HG03045 (cell line): ENCODE results near the gene DCAF11.
A peak's percentile ranks its signal among the peaks of the same experiment; 100 is the strongest.

ENCODE experiments used
- ATAC-seq: cut with Tn5 transposase; IDR thresholded peaks from one replicate; pipeline ENCODE4 v1.9.1; 2021; ENCODE audit warnings: mild to moderate bottlenecking, moderate library complexity; ENCODE audit not compliant: unreplicated experiment

The DCAF11 gene

DNA sequence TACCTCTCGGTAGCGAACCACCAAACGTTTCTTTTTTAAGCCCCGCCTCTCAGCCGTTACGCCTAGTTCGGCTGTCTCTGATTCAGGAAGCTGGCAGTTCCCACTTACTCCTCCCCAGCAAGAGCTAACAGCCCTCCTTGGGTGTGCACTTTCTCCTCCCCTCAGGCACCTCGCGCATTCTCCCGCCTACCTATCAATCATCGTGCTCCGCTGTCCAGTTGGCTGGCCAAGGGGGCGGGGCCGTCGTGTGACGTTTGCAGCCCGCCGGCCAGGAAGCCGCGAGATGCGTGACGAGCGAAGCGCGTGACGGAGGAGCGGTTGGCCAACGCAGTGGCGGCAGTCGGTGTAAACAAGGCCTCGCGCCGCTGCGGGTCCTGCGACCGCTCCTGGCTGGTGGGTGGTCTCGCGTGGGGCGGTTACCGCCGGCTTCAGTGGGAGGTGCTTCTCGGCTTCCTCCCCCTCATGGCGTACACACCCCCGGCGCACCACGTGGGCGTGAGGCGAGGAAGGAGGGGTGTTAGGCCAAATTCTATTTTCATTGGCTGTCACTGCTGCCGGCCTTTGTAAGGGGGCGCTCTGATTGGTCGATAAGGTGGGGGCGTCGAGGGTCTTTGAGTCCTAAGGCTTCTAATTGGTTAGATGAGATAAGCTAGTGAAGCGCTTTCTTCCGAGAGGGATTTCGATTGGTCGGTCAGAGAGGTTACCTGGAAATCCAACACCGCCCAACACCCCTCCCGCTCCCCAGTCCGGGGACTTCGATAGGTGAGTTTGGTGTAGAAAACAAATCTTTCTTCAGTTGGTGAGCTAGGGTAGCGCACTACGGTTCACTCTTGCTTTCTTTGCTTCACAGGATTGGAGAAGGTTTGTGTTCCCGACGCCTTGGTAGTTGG, at the start of gene DCAF11, which contains the start of gene NRL:
TSS of gene DCAF11 (plus strand) at position 246 of the 890 bp plus-strand sequence. CDS start 818 bp downstream, outside the sequence.
TSS of gene NRL (minus strand) at position 418 of the 890 bp plus-strand sequence. CDS start 32,101 bp downstream, outside the sequence.
- peak; percentile 84 for ATAC-seq

DNA sequence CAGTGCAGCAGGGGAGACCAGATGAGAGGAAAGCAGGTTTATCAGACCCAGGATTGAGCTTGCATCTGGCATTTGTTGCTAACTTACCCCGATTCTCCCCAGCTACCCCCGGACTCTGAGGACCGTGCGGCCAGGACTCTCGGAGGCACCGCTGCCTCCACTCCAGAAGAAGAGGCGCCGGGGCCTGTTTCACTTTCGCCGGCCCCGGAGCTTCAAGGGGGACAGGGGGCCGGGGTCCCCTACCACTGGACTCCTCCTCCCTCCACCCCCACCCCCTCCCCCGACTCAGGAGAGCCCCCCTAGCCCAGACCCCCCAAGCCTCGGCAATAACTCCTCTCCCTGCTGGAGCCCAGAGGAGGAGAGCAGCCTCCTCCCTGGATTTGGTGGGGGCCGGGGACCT, 49.7 kb upstream of the DCAF11 start:
- no peak for ATAC-seq

DNA sequence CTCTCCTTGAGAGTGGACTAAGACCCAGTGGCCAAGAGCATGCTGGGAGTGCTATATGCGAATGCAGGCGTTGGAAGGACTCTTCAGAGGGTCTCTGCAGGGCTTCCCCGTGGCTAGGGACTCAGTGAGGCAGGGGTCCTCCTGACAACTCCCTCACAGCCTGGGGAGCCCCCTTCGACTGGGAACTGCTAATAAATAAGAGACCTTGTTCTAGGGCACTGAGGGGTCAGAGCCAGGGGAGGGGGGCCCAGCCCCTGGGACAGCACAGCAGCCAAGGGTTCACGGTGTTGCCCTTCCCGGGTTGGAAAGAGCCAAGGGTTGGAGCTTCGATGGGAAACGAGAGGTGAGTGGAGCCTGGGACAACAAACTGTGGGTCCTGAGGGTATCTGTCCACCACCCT, 49.2 kb upstream of the DCAF11 start:
- no peak for ATAC-seq

DNA sequence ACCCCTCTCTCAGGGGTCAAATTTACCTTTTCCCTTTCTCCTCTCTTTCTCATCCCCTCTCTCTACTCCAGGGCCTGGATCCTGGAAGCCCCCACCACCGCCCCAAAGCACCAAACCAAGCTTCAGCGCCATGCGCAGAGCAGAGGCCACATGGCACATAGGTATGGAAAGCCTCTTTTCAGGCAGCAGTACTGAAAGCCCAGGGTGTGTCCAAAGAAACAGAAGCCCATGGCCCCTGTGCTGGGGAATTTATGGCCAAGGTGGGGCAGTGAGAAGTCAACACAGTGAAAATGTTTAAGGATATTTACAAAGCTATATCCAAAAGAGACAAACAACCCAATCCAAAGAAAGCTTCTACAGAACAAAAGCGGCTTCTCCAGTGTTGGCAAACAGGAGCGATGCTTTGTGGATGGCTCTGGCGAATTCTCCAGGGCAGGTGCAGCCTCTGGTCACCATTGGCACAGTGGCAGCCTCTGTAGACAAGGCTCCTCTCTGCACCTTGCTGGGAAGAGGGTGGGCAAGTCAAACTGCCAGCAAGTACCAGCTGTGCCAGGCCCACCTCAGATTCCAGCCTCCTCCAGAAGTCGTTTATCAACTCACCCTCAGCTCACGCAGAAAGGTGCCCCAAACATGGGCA, 48.0 kb upstream of the DCAF11 start:
- ATAC-seq, result no peak

DNA sequence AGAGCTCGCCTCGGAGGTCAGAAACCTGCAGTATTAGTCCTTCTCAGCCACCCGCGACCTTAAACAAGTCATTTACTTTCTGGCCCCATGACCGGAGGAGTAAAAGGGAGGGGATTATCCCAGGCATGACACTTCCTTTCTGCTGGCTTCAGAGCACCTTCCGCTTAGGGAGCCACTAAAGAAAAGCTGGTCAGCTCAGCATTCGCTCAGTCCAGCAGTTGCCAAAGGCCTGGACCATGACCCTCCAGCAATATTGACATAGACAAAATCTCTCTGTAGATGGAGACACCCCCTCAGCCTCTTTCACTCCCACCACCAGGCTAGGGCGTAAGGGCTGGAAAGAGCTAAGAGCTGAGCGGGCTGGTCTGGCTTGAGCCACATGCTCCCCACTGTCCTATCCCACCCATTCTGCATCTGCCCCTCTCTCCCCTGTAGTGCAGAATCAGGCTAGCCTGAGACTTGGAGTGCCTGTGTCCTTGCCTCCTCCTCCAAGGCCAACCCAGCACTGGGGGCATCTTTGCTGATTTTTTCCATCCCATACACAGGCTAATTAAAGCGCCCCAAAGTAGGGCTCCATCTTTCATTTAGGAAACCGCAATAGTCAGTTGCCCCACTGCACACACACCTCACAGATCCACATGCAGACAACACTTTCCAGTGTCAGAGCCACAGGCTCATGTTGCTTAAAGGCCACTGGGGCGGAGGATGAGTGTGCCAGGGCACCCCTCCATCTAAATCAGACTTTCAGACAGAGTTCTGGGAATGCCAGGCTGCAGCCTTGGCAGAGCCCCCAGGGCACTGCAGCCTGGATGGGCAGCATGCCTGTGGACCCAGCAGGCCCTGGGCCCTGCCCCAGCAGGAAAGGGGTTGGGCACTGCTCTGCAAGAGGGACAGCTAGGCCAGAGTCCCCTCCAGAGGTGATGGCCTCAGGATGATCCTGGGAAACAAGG, 47.2 kb upstream of the DCAF11 start:
- ATAC-seq, result no peak

DNA sequence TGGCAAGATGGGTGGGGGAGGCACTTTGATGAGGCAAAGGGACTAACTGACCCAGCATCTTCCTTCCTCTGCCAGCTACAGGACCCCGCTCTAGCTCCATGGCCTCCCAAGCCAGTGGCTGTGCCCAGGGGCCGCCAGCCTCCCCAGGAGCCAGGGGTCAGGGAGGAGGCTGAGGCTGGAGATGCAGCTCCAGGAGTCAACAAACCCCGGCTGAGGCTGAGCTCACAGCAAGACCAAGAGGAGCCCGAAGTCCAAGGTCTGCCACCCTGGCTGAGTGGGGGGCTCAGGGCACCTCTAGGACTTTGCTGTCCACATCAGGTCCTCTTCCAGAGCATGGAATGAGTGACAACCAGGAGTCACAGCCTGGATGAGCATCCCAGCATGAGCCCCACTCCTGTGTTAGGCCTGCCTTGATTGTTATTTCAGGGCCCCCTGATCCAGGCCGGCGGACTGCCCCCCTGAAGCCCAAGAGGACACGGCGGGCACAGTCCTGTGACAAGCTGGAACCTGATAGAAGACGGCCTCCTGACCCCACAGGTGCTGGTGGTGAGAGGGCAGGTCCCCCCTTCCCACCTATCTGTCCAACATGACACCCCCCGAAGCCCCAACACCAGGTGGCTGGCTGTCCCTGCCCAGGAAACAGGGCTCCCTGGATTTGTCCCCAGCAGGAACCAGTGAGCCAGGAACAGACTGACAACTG, 45.7 kb upstream of the DCAF11 start:
- ATAC-seq, result no peak

DNA sequence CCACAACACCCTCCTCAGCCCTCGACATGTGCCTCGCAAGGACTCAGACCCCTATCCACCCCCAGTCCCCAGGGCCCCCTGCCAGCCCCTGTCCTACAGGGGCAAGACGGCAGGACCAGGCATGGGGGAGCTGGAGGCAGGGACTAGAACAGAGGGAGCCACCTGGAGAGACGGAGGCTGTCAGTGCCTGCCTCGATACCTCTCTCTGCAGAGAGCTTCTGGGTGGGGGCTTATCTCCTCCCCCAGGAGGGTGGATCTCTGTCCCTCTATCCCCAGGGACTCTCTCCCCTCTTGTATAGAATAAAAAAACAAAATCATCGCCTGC, 45.2 kb upstream of the DCAF11 start:
- no peak for ATAC-seq

DNA sequence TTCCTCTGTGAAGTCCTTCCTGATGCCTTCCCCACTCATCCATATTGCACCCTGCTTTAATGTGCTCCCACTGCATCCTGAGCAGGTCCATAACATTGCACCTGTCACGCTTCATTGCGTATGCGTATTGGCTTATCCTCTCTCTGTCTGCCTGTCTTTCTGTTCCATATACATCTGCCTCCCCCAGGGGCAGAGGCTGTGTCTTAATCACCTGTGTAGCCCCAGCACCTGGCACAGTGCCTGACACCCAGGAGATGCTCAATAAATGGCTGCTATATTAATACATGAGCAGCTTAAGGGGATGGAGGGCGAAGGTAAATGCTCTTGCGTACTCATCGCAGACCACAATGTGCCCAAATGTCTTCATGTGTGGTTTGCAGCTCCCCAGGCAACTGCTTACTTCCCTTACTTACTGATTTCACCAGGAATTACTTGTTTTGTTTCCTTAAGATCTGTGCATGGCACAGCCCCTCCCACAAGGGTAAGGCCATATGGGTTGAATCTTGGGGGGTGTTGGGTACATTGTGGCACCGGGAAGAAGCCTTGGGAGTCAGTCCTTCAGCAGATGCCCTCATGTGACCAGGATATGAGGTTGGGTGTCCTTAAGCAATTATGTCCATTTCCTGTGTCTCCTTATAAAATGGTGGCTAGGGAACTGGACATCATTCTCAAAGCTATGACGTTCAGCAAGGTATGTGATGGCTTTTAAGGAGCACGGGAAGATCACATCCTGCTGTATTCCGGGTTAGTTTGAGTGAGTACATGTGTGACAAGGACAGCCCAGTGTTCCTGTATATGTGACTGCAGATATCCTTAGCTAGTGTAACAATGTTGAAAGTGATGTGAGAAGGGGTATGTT, 44.1 kb upstream of the DCAF11 start:
- no peak for ATAC-seq

DNA sequence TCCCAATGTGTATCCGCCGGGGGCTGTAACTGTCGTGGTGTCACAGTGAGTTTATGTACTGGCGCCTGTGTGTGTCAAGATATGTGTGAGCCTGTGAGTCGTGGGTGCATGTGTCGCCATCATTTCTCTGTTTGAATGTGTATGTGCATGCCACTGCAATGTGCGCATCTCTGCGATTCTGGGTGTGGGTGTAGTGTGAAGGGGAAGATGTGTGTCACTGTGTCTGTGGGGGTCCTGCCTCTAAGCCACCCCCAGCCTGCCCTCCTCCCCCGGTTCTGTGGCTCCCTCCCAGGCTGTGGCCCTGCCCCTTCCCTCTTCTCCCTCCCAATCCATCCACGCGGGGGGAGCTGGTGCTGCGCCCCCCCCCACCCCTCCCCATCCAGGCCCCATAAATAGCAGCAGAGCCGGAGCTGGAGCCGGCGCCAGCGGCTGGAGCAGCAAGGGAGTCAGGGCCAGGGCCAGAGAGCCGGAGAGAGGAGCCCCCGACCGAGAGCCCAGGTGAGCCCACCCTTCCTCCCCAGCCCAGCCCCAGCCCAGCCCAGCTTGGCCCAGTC, 43.4 kb upstream of the DCAF11 start, which contains the start of gene CPNE6:
TSS of gene CPNE6 (plus strand) at position 419 of the 554 bp plus-strand sequence. CDS start 1,375 bp downstream, outside the sequence.
- ATAC-seq, result no peak

DNA sequence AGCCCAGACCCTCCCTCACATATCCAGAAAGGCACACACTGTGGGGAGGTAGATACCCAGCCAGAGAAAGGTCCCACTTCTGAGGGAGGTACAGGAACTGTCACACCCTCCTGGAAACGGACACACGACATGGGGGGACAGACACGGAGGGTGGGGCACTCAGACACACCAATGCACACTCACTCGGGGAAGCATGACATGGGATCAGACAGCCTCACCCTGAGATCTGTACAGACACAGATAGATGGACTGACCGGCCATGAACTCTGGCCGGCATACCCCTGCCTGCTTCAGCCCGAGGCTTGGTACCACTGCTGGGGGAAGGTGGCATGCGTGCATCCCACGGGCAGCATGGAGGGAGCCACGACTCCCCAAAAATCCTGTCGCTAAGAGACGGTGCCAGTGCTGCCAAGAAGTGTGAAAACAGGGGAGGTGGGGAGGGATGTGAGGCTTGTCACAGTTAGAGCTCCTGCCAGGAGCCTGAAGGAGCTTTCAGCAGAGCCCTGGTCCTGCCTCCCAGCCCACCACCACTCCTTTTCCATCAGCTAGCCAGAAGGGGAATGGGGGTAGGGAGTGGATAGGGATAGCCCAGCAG, 42.6 kb upstream of the DCAF11 start:
- no peak for ATAC-seq

DNA sequence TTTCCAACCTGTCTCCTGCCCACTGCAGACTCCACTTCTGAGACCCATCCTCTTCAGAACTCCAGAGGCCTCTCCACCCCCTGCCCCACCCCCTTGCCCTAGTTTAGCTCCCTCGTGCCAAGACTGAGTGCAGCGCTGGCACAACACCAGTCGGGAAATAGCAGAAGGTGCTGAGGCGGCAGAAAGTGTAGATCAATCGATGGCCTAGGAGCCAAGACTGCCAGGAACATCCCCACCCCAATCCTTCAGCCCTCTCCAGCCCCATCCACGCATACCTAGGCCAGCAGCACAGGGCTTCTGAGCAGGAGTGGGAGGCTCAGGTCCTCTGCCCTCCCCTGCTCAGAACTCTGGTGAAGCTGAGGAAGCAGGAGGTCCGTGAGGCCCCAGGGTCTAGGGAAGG, 42.1 kb upstream of the DCAF11 start:
- ATAC-seq, result no peak

DNA sequence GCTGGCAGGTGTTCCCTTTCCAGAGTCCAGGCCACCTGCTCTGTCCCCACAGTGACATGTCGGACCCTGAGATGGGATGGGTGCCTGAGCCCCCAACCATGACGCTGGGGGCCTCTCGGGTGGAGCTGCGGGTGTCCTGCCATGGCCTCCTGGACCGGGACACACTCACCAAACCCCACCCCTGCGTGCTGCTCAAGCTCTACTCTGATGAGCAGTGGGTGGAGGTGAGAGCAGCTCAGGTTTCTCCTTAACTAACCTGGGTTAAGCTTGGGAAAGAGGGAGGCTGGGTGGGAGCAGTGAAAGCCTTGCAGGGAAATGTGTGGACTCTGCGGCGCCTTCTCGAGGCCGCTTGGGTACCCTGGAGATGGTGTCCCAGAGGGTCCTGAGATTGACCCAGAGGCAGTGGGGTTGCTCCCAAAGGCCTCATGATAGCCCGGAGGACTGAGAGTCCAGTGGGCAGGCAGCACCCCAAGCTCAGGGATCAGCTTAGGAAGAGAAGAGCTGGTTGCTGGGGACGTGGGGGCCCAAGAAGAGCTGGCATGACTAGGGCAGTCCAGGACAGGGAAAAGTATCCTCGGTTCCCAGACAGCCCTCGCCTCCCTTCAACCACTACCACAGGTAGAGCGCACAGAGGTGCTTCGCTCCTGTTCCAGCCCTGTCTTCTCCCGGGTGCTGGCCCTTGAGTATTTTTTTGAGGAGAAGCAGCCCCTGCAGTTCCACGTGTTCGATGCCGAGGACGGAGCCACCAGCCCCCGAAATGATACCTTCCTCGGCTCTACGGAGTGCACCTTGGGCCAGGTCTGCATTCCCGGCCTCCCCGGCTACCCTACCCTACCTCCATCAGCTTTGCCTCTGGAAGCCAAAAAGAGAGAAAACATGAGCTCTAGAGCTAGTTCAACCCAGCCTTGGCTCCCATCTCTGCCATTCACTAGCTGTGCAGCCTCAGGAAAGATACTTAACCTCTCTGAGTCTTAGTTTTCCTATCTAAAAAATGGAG, 41.4 kb upstream of the DCAF11 start:
- no peak for ATAC-seq

DNA sequence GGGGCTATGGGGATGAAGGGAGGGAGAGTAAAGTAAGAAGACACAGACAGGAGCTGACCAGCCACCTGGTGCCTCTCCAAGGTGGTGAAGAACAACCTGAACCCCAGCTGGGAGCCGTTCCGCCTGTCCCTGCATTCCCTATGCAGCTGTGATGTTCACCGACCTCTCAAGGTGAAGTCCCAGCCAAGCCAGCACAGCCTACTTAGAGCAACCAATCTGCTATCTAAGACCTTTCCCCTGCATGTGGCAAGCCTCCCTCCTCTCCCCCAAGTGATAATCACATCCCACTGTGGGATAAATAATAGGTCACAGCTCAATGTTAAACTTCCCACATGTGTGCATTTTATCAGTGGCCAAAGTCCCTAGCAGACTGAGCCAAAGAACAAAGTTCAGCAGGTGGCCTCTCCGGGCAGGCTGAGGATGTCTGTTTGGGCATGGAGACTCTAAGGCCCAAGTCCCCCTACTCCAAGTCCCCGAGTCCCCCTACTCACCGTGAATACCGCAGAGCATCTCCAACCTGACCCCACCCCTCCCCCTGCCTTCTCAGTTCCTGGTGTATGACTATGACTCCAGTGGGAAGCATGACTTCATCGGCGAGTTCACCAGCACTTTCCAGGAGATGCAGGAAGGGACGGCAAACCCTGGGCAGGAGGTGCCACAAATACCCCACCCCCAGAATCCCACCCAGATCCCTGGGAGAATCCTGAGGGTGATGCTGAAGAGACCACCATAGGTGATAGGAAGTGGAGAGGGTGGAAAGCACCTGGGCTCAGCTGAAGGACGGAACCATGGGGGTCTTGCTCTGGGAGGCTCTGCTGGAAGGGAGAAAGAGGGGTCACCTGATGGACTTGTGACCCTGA, 39.7 kb upstream of the DCAF11 start:
- ATAC-seq, result no peak

DNA sequence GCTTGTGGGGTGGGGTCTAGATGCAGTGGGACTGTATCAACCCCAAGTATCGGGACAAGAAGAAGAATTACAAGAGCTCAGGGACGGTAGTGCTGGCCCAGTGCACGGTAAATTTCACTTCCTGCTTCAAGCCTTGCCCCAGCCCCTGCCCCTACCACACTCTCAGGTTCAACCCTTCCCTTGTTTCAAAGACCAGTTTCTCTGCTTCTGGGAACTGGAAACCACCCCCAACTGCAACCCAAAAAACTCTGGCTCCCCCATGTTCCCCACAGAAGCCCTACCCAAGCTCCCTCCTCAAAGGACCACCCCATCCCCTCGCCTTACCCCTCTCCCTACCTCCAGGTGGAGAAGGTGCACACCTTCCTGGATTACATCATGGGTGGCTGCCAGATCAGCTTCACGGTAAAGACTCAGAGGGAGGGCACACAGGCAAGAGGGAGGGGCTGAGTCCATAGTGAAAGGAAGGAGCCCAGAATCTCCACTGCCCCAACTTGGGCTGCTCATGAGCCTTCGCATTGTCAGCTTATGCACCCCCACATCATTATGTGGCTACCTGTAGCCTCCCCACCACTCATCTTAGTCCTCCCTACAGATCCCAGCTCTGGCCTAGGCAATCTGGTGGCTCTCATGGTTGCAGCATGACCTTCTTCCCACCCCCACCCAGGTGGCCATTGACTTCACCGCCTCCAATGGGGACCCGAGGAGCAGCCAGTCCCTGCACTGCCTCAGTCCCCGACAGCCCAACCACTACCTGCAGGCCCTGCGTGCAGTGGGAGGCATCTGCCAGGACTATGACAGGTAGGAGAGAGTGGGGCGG, 38.9 kb upstream of the DCAF11 start:
- no peak for ATAC-seq

DNA sequence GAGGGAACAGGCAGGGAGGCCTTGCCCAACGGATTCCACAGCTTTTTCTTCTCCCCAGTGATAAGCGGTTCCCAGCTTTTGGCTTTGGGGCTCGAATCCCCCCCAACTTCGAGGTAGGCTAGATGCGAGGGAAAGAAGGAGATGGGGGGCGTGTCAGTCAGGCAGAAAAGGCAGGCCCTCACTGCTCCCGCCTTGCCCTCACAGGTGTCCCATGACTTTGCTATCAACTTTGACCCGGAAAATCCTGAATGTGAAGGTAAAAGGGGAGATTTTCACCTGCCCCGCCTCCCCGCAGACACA, 38.3 kb upstream of the DCAF11 start:
- ATAC-seq, result no peak

DNA sequence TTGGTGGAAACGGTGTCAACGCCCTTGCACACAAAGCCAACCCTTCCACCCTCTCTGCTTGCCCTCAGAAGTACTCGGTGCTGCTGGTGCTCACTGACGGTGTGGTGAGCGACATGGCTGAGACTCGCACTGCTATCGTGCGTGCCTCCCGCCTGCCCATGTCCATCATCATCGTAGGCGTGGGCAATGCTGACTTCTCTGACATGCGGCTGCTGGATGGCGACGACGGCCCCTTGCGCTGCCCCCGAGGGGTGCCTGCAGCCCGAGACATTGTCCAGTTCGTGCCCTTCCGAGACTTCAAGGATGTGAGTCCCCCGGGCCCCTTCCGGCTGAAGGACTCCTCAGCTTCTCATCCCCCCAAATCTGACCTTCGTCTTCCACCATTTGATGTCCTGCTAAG, 37.5 kb upstream of the DCAF11 start:
- no peak for ATAC-seq
